CD4-positive, alpha-beta memory T cell (primary cell): ENCODE data around the gene EXOC7. TPM values are rescaled to one million over a fixed set of nuclear protein-coding genes. Genes with fewer than 3 reads are reported as not detected.

Source experiments
- CTCF ChIA-PET: fragments of 350-600 bp; sonication (Branson Sonifier 250); formaldehyde crosslinking; loops from one replicate; lab custom pipeline; 2021; ENCODE audit warnings: inconsistent platforms; ENCODE audit not compliant: partially characterized antibody; lab: Charles Lee
- POLR2A ChIA-PET: fragments of 350-600 bp; sonication (Branson Sonifier 250); formaldehyde crosslinking; loops from one replicate; lab custom pipeline; 2021; ENCODE audit not compliant: partially characterized antibody; lab: Charles Lee
- DNase-seq, 5 donors: peaks; one replicate each; pipeline versions ENCODE4 v3.0.0 to v3.0.0-alpha.2; 2020 to 2022; ENCODE audit warnings: mixed read lengths in 1 of 5
- H3K27ac ChIP-seq: one replicate; pipeline ENCODE4 v1.7.0; 2013; ENCODE audit warnings: low read depth, low read length
- H3K27me3 ChIP-seq: 2 replicates; pipeline ENCODE4 v1.7.0; 2013; ENCODE audit warnings: mild to moderate bottlenecking, low read length, moderate library complexity; ENCODE audit not compliant: insufficient read depth
- H3K36me3 ChIP-seq: 2 replicates; pipeline ENCODE4 v1.7.0; 2013; ENCODE audit warnings: mild to moderate bottlenecking, low read length, moderate library complexity; ENCODE audit not compliant: insufficient read depth
- H3K4me1 ChIP-seq: 2 replicates; pipeline ENCODE4 v1.7.0; 2013; ENCODE audit warnings: mild to moderate bottlenecking, low read length, moderate library complexity; ENCODE audit not compliant: insufficient read depth
- H3K4me3 ChIP-seq, 2 donors: one replicate each; pipeline ENCODE4 v1.7.0; 2013; ENCODE audit warnings: low read length in 2 of 2, mild to moderate bottlenecking in 1 of 2
- H3K9me3 ChIP-seq, 2 donors: one replicate each; pipeline ENCODE4 v1.7.0; 2013; ENCODE audit warnings: low read length in 2 of 2, control low read depth in 1 of 2; ENCODE audit not compliant: control insufficient read depth in 1 of 2
- H3K27ac Mint-ChIP-seq, 7 donors: one replicate each; pipeline ENCODE4 v1.8.0; 2020 to 2021; ENCODE audit warnings: mixed read lengths in 7 of 7, mild to moderate bottlenecking in 6 of 7, inconsistent platforms in 3 of 7, moderate library complexity in 3 of 7
- H3K27me3 Mint-ChIP-seq, 2 donors: one replicate each; pipeline ENCODE4 v1.8.0; 2020 to 2021; ENCODE audit warnings: mixed read lengths in 2 of 2
- H3K36me3 Mint-ChIP-seq, 2 donors: one replicate each; pipeline ENCODE4 v1.8.0; 2020 to 2021; ENCODE audit warnings: mixed read lengths in 2 of 2, inconsistent platforms in 1 of 2, mild to moderate bottlenecking in 1 of 2
- H3K4me1 Mint-ChIP-seq, 4 donors: one replicate each; pipeline ENCODE4 v1.8.0; 2020 to 2021; ENCODE audit warnings: mixed read lengths in 4 of 4, mild to moderate bottlenecking in 1 of 4
- H3K4me3 Mint-ChIP-seq, 8 donors: one replicate each; pipeline ENCODE4 v1.8.0; 2020 to 2021; ENCODE audit warnings: mixed read lengths in 8 of 8, mild to moderate bottlenecking in 7 of 8, moderate library complexity in 6 of 8, inconsistent platforms in 3 of 8
- H3K9me3 Mint-ChIP-seq, 8 donors: one replicate each; pipeline ENCODE4 v1.8.0; 2020 to 2021; ENCODE audit warnings: mixed read lengths in 8 of 8, mild to moderate bottlenecking in 5 of 8, inconsistent platforms in 3 of 8, moderate library complexity in 1 of 8
- intact Hi-C: fragments of 100-400 bp; cut with micrococcal nuclease; formaldehyde crosslinking; loops from one replicate; pipeline ENCODE4 v1.15.1; 2023
- polyA plus RNA-seq, 2 donors: library from polyadenylated mRNA; unstranded; fragments of 300-500 nt; fragmentation: Illumina TruSeq; gene quantifications; one replicate each; pipeline ENCODE4 v1.2.3, GENCODE V29; 2021
- total RNA-seq, 2 experiments: library from RNA; stranded (reverse); gene quantifications; one replicate each; pipeline ENCODE4 v1.2.3, GENCODE V29; 2021

EXOC7 gene
- total and polyA plus RNA-seq, 4 experiments from 2014 or later, result 36.2 to 184 (median 125) TPM

GRCh38 chr17:76124582-76125390, 21.2 kb upstream of the EXOC7 start:
- ChIA-PET CTCF (interaction anchor here (0.9 to 11.2 kb wide), 17 partner anchors 10 to 155 kb away, joined by 3 to 232 read pairs (median 5); no protein-coding TSS in a partner anchor), POLR2A (interaction anchor here (0.6 to 7.9 kb wide), 11 partner anchors 9 to 164 kb away, joined by 3 to 108 read pairs (median 7); partner anchors contain the start of genes FOXJ1 and UBALD2)
- no peak overlapping the region for H3K27ac ChIP-seq
- Mint-ChIP-seq H3K27ac (no peak overlapping the region), H3K27me3 (no peaks in the 10 kb centered on the region), H3K4me1 (peaks cover 4 to 12% (median 9%) of the 10 kb centered on the region in 4 donors), H3K9me3 (no peaks in the 10 kb centered on the region), H3K4me3 (no peak overlapping the region), H3K36me3 (no peaks in the 10 kb centered on the region)
- DNase-seq, result no peak
- H3K4me1 ChIP-seq, result peaks cover 10% of the 10 kb centered on the region
- no peaks in the 10 kb centered on the region for H3K36me3 ChIP-seq
- no peak overlapping the region for H3K4me3 ChIP-seq
- intact Hi-C loops, result loop anchor here (5.0 kb wide), 1 partner anchor 112 kb away; no protein-coding TSS in a partner anchor
- no peaks in the 10 kb centered on the region for H3K27me3 ChIP-seq
- no peaks in the 10 kb centered on the region for H3K9me3 ChIP-seq

DNA sequence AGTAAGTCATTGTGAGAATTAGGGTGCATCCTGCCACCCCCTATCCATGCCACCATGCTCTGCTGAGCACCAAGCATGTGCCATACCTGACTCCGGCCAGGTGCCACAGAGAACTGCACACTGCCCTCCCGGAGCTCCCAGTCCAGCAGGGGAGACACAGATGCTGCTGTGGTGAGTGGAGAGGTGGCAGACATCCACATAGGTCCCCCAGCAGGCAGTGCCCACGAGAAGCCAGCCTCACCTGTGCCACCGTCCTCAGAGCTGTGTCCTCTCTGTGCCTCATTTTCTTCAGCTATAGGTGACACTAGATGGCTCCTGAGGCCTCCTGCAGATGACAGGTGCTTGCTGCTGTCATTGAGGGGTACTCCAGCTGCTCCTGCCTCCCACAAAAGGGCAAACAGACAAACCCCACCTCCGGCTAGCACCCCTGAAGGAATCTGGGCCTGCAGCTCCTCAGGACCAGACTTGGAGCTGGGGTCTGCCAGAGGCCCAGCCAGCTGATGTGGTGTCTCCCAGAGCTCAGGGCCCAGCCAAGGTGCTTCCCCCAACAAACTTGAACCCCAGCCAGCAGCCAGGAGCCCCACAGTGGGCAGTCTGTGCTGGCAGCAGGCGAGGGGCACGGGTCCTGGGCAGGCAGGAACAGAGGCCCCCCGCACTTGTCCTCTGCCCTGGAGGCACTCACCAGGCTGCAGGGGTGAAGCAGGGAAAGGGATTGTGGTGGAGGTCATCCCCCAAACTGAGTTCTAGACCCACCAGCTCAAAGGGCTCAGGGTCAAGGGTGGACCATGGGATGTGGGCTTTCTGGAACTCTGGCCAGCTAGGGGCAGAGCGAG, 20.4 kb upstream of the EXOC7 start:
- no peaks in the 10 kb centered on the region for H3K27me3 Mint-ChIP-seq
- POLR2A ChIA-PET, result interaction anchor here (0.6 to 7.9 kb wide), 9 partner anchors 17 to 165 kb away, joined by 3 to 108 read pairs (median 5); partner anchors contain the start of genes FOXJ1 and UBALD2
- intact Hi-C loops, result loop anchor here (5.0 kb wide), 1 partner anchor 112 kb away; no protein-coding TSS in a partner anchor
- peaks cover 10% of the 10 kb centered on the region for H3K4me1 ChIP-seq
- no peak overlapping the region for H3K27ac ChIP-seq
- H3K36me3 ChIP-seq, result no peaks in the 10 kb centered on the region
- no peaks in the 10 kb centered on the region for H3K36me3 Mint-ChIP-seq
- H3K27me3 ChIP-seq, result no peaks in the 10 kb centered on the region
- peaks cover 4 to 12% (median 9%) of the 10 kb centered on the region in 4 donors for H3K4me1 Mint-ChIP-seq
- CTCF ChIA-PET, result interaction anchor here (0.7 to 11.2 kb wide), 18 partner anchors 9 to 392 kb away, joined by 3 to 232 read pairs (median 4); partner anchors contain the start of gene RNF157
- H3K9me3 ChIP-seq, result no peaks in the 10 kb centered on the region
- H3K4me3 ChIP-seq, result no peak overlapping the region
- H3K27ac Mint-ChIP-seq, result peak overlapping the region in 4 of 7 donors; percentile 29 to 60 (median 45)
- DNase-seq, result no peak
- H3K4me3 Mint-ChIP-seq, result peak overlapping the region in 1 of 8 donors; percentile 28
- no peaks in the 10 kb centered on the region for H3K9me3 Mint-ChIP-seq

DNA sequence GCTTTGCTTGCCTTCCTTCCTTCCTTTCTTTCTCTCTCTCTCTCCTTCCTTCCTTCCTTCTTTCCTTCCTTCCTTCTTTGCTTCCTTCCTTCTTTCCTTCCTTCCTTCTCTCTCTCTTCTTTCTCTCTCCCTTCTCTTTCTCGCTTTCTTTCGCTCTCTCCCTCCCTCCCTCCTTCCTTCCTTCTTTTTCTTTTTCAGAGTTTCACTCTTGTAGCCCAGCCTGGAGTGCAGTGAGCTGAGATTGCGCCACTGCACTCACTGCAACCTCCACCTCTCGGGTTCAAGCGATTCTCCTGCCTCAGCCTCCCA, 19.6 kb upstream of the EXOC7 start:
- Histone ChIP-seq H3K27me3 (no peaks in the 10 kb centered on the region), H3K4me3 (no peak overlapping the region), H3K9me3 (no peaks in the 10 kb centered on the region), H3K36me3 (no peaks in the 10 kb centered on the region), H3K27ac (no peak overlapping the region), H3K4me1 (peaks cover 10% of the 10 kb centered on the region)
- ChIA-PET POLR2A (interaction anchor here (1.3 to 7.9 kb wide), 7 partner anchors 19 to 157 kb away, joined by 4 to 108 read pairs (median 9); partner anchors contain the start of gene UBALD2), CTCF (interaction anchor here (0.7 to 11.2 kb wide), 14 partner anchors 20 to 393 kb away, joined by 3 to 232 read pairs (median 6); no protein-coding TSS in a partner anchor)
- DNase-seq, result no peak
- intact Hi-C loops, result loop anchor here (5.0 kb wide), 1 partner anchor 111 kb away; no protein-coding TSS in a partner anchor
- peak overlapping the region in 5 of 8 donors; percentile 25 to 80 (median 51) for H3K4me3 Mint-ChIP-seq
- peak overlapping the region in 4 of 7 donors; percentile 22 to 86 (median 40) for H3K27ac Mint-ChIP-seq
- no peaks in the 10 kb centered on the region for H3K27me3 Mint-ChIP-seq
- peaks cover 4 to 12% (median 9%) of the 10 kb centered on the region in 4 donors for H3K4me1 Mint-ChIP-seq
- no peaks in the 10 kb centered on the region for H3K9me3 Mint-ChIP-seq
- H3K36me3 Mint-ChIP-seq, result no peaks in the 10 kb centered on the region

GRCh38 chr17:76122431-76123190, 19.0 kb upstream of the EXOC7 start:
- no peaks in the 10 kb centered on the region for H3K36me3 Mint-ChIP-seq
- no peak overlapping the region for H3K4me3 ChIP-seq
- DNase-seq, result no peak
- H3K4me3 Mint-ChIP-seq, result peak overlapping the region in 7 of 8 donors; percentile 35 to 80 (median 49)
- intact Hi-C loops, result loop anchor here (5.0 kb wide), 1 partner anchor 110 kb away; no protein-coding TSS in a partner anchor
- no peaks in the 10 kb centered on the region for H3K9me3 Mint-ChIP-seq
- no peak overlapping the region for H3K27ac ChIP-seq
- no peaks in the 10 kb centered on the region for H3K36me3 ChIP-seq
- H3K9me3 ChIP-seq, result no peaks in the 10 kb centered on the region
- peaks cover 4 to 12% (median 9%) of the 10 kb centered on the region in 4 donors for H3K4me1 Mint-ChIP-seq
- no peaks in the 10 kb centered on the region for H3K27me3 Mint-ChIP-seq
- ChIA-PET CTCF (interaction anchor here (1.0 to 11.2 kb wide), 13 partner anchors 23 to 157 kb away, joined by 3 to 232 read pairs (median 7); no protein-coding TSS in a partner anchor), POLR2A (interaction anchor here (1.3 to 7.9 kb wide), 7 partner anchors 19 to 157 kb away, joined by 4 to 108 read pairs (median 7); partner anchors contain the start of gene UBALD2)
- H3K4me1 ChIP-seq, result peaks cover 10% of the 10 kb centered on the region
- H3K27ac Mint-ChIP-seq, result peak overlapping the region; percentile 21 to 86 (median 56)
- H3K27me3 ChIP-seq, result no peaks in the 10 kb centered on the region

DNA sequence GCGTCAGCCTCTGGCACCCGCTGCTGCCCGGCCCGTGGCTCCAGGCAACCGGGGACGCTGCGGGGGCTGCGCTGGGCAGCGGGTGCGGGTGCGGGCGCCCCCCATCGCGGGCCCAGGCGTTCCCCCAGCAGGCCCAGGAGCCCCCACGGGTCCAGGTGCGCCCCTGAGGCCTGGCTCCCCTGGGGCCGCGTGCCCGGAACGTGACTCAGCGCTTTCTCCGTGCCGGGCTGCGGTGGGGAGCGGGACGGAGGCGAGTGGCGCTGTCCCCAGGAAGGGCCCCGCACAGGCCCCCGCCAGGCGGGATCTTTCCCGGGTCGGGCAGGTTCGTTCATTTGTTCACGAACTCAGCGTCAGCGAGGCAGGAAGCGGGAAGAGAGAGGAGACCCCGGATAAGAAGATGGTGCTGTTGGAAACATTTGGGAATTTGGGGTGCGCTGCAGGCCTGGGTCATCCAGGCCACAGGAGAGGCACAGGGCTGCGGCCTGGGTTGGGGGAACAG, 18.4 kb upstream of the EXOC7 start:
- intact Hi-C loops, result loop anchor here (1.0 to 5.0 kb wide), 4 partner anchors 60 to 177 kb away; no protein-coding TSS in a partner anchor
- ChIA-PET POLR2A (interaction anchor here (0.8 to 7.9 kb wide), 13 partner anchors 21 to 158 kb away, joined by 3 to 108 read pairs (median 7); partner anchors contain the start of gene UBALD2), CTCF (interaction anchor here (0.6 to 11.2 kb wide), 16 partner anchors 13 to 158 kb away, joined by 3 to 232 read pairs (median 4); no protein-coding TSS in a partner anchor)
- Histone ChIP-seq H3K36me3 (no peaks in the 10 kb centered on the region), H3K27ac (peak overlapping the region; percentile 29), H3K4me1 (peaks cover 10% of the 10 kb centered on the region), H3K27me3 (no peaks in the 10 kb centered on the region), H3K4me3 (peak overlapping the region in 1 of 2 donors; percentile 60), H3K9me3 (no peaks in the 10 kb centered on the region)
- no peaks in the 10 kb centered on the region for H3K9me3 Mint-ChIP-seq
- H3K4me3 Mint-ChIP-seq, result peak overlapping the region in 4 of 8 donors; percentile 21 to 49 (median 37)
- H3K27me3 Mint-ChIP-seq, result no peaks in the 10 kb centered on the region
- no peak for DNase-seq
- H3K27ac Mint-ChIP-seq, result peak overlapping the region in 6 of 7 donors; percentile 21 to 86 (median 65)
- peaks cover 4 to 12% (median 8%) of the 10 kb centered on the region in 4 donors for H3K4me1 Mint-ChIP-seq
- no peaks in the 10 kb centered on the region for H3K36me3 Mint-ChIP-seq

DNA sequence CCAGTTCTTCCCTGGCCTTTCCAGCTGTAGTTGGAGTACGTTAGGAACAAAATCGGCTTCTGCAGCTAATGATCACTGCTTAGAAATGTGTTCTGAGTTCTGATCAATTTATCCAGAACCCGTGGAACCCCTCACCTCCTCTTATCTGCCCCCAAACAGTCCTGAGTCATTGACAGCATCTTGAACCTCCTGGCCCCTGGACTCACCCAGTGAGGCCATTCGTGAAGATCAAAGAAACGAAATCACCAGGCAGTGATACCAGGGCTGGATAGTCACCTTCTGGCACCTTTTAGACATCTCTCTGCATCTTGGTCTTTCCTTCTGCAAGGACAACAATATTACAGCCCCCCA, 17.0 kb upstream of the EXOC7 start:
- intact Hi-C loops, result loop anchor here (1.0 to 5.0 kb wide), 4 partner anchors 62 to 179 kb away; no protein-coding TSS in a partner anchor
- H3K9me3 Mint-ChIP-seq, result no peaks in the 10 kb centered on the region
- H3K4me3 Mint-ChIP-seq, result peak overlapping the region in 4 of 8 donors; percentile 20 to 49 (median 44)
- H3K4me1 Mint-ChIP-seq, result peaks cover 0 to 8% (median 4%) of the 10 kb centered on the region in 4 donors
- H3K27ac ChIP-seq, result no peak overlapping the region
- H3K36me3 ChIP-seq, result no peaks in the 10 kb centered on the region
- H3K36me3 Mint-ChIP-seq, result no peaks in the 10 kb centered on the region
- H3K27me3 Mint-ChIP-seq, result no peaks in the 10 kb centered on the region
- CTCF ChIA-PET, result interaction anchor here (0.6 to 11.2 kb wide), 18 partner anchors 11 to 517 kb away, joined by 3 to 232 read pairs (median 4); no protein-coding TSS in a partner anchor
- no peak overlapping the region for H3K4me3 ChIP-seq
- peaks cover 10% of the 10 kb centered on the region for H3K4me1 ChIP-seq
- no peak for DNase-seq
- no peaks in the 10 kb centered on the region for H3K9me3 ChIP-seq
- H3K27me3 ChIP-seq, result no peaks in the 10 kb centered on the region
- POLR2A ChIA-PET, result interaction anchor here (1.0 to 7.9 kb wide), 10 partner anchors 17 to 159 kb away, joined by 3 to 108 read pairs (median 7); partner anchors contain the start of genes EXOC7 and UBALD2
- H3K27ac Mint-ChIP-seq, result peak overlapping the region in 4 of 7 donors; percentile 11 to 86 (median 63)
